ENCODE results near the gene ORC3.
"Not testable (repeated sequence)": the region's sequence is repeated elsewhere in the genome, so short reads cannot be mapped to it uniquely, and the experiment has no call there.

The ORC3 gene

DNA sequence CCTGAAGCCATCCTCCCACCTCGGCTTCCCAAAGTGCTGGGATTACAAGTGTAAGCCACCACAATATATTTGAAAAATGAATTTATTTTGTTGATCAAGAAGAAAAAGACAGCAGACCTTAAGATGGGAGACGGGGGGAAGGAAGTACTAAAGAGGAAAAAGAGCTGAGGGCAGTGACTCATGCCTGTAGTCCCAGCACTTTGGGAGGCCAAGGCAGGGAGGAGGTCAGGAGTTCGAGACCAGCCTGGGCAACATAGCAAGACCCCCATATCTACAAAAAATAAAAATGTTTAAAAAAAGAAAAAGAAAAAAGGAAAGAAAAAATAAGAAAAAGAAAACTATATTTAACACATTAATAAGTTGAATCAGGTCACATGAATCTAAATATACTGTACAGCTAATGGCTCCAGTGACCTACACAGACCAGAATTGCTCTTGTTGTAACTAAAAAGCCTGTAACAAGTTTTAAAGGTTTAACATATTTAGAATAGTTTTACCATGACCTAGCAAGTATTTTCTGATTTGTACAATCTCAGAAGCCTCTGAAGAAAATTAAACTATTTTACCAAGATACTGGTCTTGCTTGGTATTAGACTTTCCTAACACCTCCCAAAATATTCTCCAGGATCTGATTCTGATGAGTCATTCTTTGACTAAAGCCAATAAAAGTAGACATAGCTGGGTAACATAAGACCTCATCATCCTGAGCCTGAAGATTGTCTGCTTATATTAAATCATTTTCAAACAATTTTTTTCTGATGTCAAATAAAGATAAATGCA lies 116.4 kb downstream of the ORC3 start:
- H3K27me3 ChIP-seq (ENCODE audit: control insufficient read depth in 1 of 2, insufficient read depth in 1 of 2, low read length in 2 of 2): no peaks in the 10 kb centered on the region
- H4K8ac ChIP-seq (ENCODE audit: low read length): no peak overlapping the region
- peaks cover 6% of the 10 kb centered on the region for H3K4me1 ChIP-seq (ENCODE audit: control insufficient read depth, insufficient read depth, low read depth, low read length)
- H3K9me3 ChIP-seq (ENCODE audit: control insufficient read depth, low read length): no peaks in the 10 kb centered on the region
- no peak overlapping the region for H2BK5ac ChIP-seq (ENCODE audit: low read depth, low read length, poor library complexity, severe bottlenecking)
- no peak overlapping the region for H4K91ac ChIP-seq (ENCODE audit: low read length)
- no peak overlapping the region for H2BK120ac ChIP-seq (ENCODE audit: low read depth, low read length)
- H3K18ac ChIP-seq (ENCODE audit: low read depth in 1 of 2, low read length in 2 of 2): no peak overlapping the region
- H2BK12ac ChIP-seq (ENCODE audit: low read length in 2 of 2): no peak overlapping the region
- H2BK15ac ChIP-seq (ENCODE audit: low read depth, poor library complexity, severe bottlenecking): no peak overlapping the region
- 67% methylated on average over 1 of the region's 3 CpGs for WGBS
- H3K36me3 ChIP-seq (ENCODE audit: control insufficient read depth in 1 of 2, insufficient read depth in 2 of 2, low read depth in 1 of 2, low read length in 2 of 2): no peaks in the 10 kb centered on the region
- no peak overlapping the region for H3K23ac ChIP-seq (ENCODE audit: low read length in 2 of 2)
- H3K79me1 ChIP-seq (replicated peaks; ENCODE audit: low read length, poor library complexity, severe bottlenecking): no peaks in the 10 kb centered on the region
- no peak overlapping the region for H3K4me3 ChIP-seq (ENCODE audit: insufficient read depth in 1 of 2, low read depth in 1 of 2, low read length in 2 of 2)
- H3K4ac ChIP-seq (ENCODE audit: low read depth in 1 of 2, low read length in 2 of 2): no peak overlapping the region
- H3K4me2 ChIP-seq (ENCODE audit: low read length, poor library complexity, severe bottlenecking): no peak overlapping the region
- no peak overlapping the region for H3K14ac ChIP-seq (ENCODE audit: low read length in 2 of 2)
- H3K9ac ChIP-seq (ENCODE audit: low read length): no peak overlapping the region
- H2AFZ ChIP-seq (ENCODE audit: low read depth, low read length): no peak overlapping the region
- no peak overlapping the region for H2AK5ac ChIP-seq (ENCODE audit: low read length, severe bottlenecking)
- no peak for DNase-seq
- H3K27ac ChIP-seq (ENCODE audit: low read length, poor library complexity, severe bottlenecking): peak overlapping the region; percentile 67

DNA sequence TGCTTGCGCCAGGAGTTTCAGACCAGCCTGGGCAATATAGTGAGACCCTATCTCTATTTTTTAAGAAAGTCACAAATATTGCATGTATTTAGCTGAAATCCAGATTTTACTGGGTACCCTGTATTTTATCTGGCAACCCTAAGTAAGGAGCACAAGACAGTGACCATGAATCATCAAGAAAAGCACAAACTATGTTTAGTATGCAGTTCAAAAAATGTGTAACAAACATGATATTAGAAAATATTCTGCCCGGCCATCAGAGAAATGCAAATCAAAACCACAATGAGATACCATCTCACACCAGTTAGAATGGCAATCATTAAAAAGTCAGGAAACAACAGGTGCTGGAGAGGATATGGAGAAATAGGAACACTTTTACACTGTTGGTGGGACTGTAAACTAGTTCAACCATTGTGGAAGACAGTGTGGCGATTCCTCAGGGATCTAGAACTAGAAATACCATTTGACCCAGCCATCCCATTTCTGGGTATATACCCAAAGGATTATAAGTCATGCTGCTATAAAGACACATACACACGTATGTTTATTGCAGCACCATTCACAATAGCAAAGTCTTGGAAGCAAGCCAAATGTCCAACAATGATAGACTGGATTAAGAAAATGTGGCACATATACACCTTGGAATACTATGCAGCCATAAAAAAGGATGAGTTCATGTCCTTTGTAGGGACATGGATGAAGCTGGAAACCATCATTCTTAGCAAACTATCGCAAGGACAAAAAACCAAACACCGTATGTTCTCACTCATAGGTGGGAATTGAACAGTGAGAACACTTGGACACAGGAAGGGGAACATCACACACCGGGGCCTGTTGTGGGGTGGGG lies 118.9 kb downstream of the ORC3 start:
- H4K91ac ChIP-seq (ENCODE audit: low read length); H3K9me3 ChIP-seq (ENCODE audit: control insufficient read depth, low read length); DNase-seq; H3K4me3 ChIP-seq (ENCODE audit: insufficient read depth in 1 of 2, low read depth in 1 of 2, low read length in 2 of 2); H3K36me3 ChIP-seq (ENCODE audit: control insufficient read depth in 1 of 2, insufficient read depth in 2 of 2, low read depth in 1 of 2, low read length in 2 of 2); H4K8ac ChIP-seq (ENCODE audit: low read length); H3K18ac ChIP-seq (ENCODE audit: low read depth in 1 of 2, low read length in 2 of 2); H3K79me1 ChIP-seq (replicated peaks; ENCODE audit: low read length, poor library complexity, severe bottlenecking); H3K23ac ChIP-seq (ENCODE audit: low read length in 2 of 2); H3K4ac ChIP-seq (ENCODE audit: low read depth in 1 of 2, low read length in 2 of 2); H2AK5ac ChIP-seq (ENCODE audit: low read length, severe bottlenecking); H3K14ac ChIP-seq (ENCODE audit: low read length in 2 of 2); H3K27ac ChIP-seq (ENCODE audit: low read length, poor library complexity, severe bottlenecking); H2BK5ac ChIP-seq (ENCODE audit: low read depth, low read length, poor library complexity, severe bottlenecking); H2BK12ac ChIP-seq (ENCODE audit: low read length in 2 of 2); H2AFZ ChIP-seq (ENCODE audit: low read depth, low read length); H3K4me1 ChIP-seq (ENCODE audit: control insufficient read depth, insufficient read depth, low read depth, low read length); H3K9ac ChIP-seq (ENCODE audit: low read length); H3K4me2 ChIP-seq (ENCODE audit: low read length, poor library complexity, severe bottlenecking); H2BK120ac ChIP-seq (ENCODE audit: low read depth, low read length); H2BK15ac ChIP-seq (ENCODE audit: low read depth, poor library complexity, severe bottlenecking); H3K27me3 ChIP-seq (ENCODE audit: control insufficient read depth in 1 of 2, insufficient read depth in 1 of 2, low read length in 2 of 2): not testable (repeated sequence)
- WGBS: no CpG with 5 or more reads among the region's 7 CpGs

DNA sequence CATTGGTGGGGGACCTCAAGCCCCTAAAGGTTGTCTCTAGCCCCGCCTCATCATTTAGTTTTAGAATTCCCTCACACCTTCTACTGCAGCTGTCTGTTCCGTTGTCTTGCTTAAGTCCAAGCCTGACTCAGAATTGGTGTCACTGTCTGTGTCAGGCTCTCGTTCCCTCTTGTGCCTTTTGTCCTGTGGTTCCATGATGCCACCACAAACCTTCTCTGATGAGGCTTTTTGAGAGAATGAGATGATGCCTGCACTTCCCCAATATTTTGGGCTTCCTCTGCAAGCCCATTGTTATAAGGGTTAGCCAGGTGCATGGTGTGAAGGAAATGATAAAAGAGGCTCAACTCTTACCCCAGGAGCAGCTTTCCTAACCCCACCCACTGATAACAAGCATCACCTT lies 120.2 kb downstream of the ORC3 start:
- Histone ChIP-seq H3K27me3 (ENCODE audit: control insufficient read depth in 1 of 2, insufficient read depth in 1 of 2, low read length in 2 of 2) (no peaks in the 10 kb centered on the region), H2BK12ac (ENCODE audit: low read length in 2 of 2) (no peak overlapping the region), H2BK5ac (ENCODE audit: low read depth, low read length, poor library complexity, severe bottlenecking) (no peak overlapping the region), H3K14ac (ENCODE audit: low read length in 2 of 2) (no peak overlapping the region), H3K9ac (ENCODE audit: low read length) (no peak overlapping the region), H4K91ac (ENCODE audit: low read length) (no peak overlapping the region), H2BK15ac (ENCODE audit: low read depth, poor library complexity, severe bottlenecking) (no peak overlapping the region), H3K27ac (ENCODE audit: low read length, poor library complexity, severe bottlenecking) (no peak overlapping the region), H3K4me2 (ENCODE audit: low read length, poor library complexity, severe bottlenecking) (no peak overlapping the region), H3K4me1 (ENCODE audit: control insufficient read depth, insufficient read depth, low read depth, low read length) (peaks cover 1% of the 10 kb centered on the region), H3K23ac (ENCODE audit: low read length in 2 of 2) (no peak overlapping the region), H2BK120ac (ENCODE audit: low read depth, low read length) (no peak overlapping the region), H4K8ac (ENCODE audit: low read length) (no peak overlapping the region), H3K36me3 (ENCODE audit: control insufficient read depth in 1 of 2, insufficient read depth in 2 of 2, low read depth in 1 of 2, low read length in 2 of 2) (no peaks in the 10 kb centered on the region), H3K18ac (ENCODE audit: low read depth in 1 of 2, low read length in 2 of 2) (no peak overlapping the region), H3K9me3 (ENCODE audit: control insufficient read depth, low read length) (no peaks in the 10 kb centered on the region), H2AFZ (ENCODE audit: low read depth, low read length) (no peak overlapping the region), H3K4ac (ENCODE audit: low read depth in 1 of 2, low read length in 2 of 2) (no peak overlapping the region), H3K79me1 (replicated peaks; ENCODE audit: low read length, poor library complexity, severe bottlenecking) (no peaks in the 10 kb centered on the region), H3K4me3 (ENCODE audit: insufficient read depth in 1 of 2, low read depth in 1 of 2, low read length in 2 of 2) (no peak overlapping the region), H2AK5ac (ENCODE audit: low read length, severe bottlenecking) (no peak overlapping the region)
- WGBS: 83% methylated on average over 3 of the region's 3 CpGs
- no peak for DNase-seq

DNA sequence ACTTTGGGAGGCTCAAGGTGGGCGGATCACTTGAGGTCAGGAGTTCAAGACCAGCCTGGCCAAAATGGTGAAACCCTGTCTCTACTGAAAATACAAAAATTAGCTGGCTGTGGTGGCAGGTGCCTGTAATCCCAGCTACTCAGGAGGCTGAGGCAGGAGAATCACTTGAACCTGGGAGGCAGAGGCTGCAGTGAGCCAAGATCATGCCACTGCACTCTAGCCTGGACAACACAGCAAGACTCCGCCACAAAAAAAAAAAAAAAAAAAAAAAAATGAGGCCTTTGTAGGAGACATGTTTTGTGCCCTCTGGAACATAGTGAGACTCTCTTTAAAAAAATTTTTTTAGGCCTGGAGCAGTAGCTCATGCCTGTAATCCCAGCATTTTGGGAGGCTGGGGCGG lies 122.8 kb downstream of the ORC3 start:
- H3K14ac ChIP-seq (ENCODE audit: low read length in 2 of 2): not testable (repeated sequence)

More for the DNA sequence above, 122.8 kb downstream of the ORC3 start:
- not testable (repeated sequence) for H4K8ac ChIP-seq (ENCODE audit: low read length); H4K91ac ChIP-seq (ENCODE audit: low read length); H3K36me3 ChIP-seq (ENCODE audit: control insufficient read depth in 1 of 2, insufficient read depth in 2 of 2, low read depth in 1 of 2, low read length in 2 of 2); H2BK12ac ChIP-seq (ENCODE audit: low read length in 2 of 2); H3K18ac ChIP-seq (ENCODE audit: low read depth in 1 of 2, low read length in 2 of 2); H3K9me3 ChIP-seq (ENCODE audit: control insufficient read depth, low read length); H3K23ac ChIP-seq (ENCODE audit: low read length in 2 of 2); H3K4me1 ChIP-seq (ENCODE audit: control insufficient read depth, insufficient read depth, low read depth, low read length); H2AFZ ChIP-seq (ENCODE audit: low read depth, low read length); H3K4me3 ChIP-seq (ENCODE audit: insufficient read depth in 1 of 2, low read depth in 1 of 2, low read length in 2 of 2); H2BK5ac ChIP-seq (ENCODE audit: low read depth, low read length, poor library complexity, severe bottlenecking); H2BK120ac ChIP-seq (ENCODE audit: low read depth, low read length); H3K4ac ChIP-seq (ENCODE audit: low read depth in 1 of 2, low read length in 2 of 2); DNase-seq; H3K27ac ChIP-seq (ENCODE audit: low read length, poor library complexity, severe bottlenecking); H2AK5ac ChIP-seq (ENCODE audit: low read length, severe bottlenecking); H3K9ac ChIP-seq (ENCODE audit: low read length); H3K4me2 ChIP-seq (ENCODE audit: low read length, poor library complexity, severe bottlenecking); H2BK15ac ChIP-seq (ENCODE audit: low read depth, poor library complexity, severe bottlenecking); H3K79me1 ChIP-seq (replicated peaks; ENCODE audit: low read length, poor library complexity, severe bottlenecking); H3K27me3 ChIP-seq (ENCODE audit: control insufficient read depth in 1 of 2, insufficient read depth in 1 of 2, low read length in 2 of 2)
- 86% methylated on average over 2 of the region's 3 CpGs for WGBS
